Measurements from ENCODE around the gene TPM2. TPM values are rescaled to one million over a fixed set of nuclear protein-coding genes. Genes with fewer than 3 reads are reported as not detected.
A peak's percentile ranks its signal among the peaks of the same experiment; 100 is the strongest.

The TPM2 gene
- total RNA-seq (2014; rRNA removed; shearing (Covaris generic)): 7.0 and 12.1 TPM in 2 replicates

DNA sequence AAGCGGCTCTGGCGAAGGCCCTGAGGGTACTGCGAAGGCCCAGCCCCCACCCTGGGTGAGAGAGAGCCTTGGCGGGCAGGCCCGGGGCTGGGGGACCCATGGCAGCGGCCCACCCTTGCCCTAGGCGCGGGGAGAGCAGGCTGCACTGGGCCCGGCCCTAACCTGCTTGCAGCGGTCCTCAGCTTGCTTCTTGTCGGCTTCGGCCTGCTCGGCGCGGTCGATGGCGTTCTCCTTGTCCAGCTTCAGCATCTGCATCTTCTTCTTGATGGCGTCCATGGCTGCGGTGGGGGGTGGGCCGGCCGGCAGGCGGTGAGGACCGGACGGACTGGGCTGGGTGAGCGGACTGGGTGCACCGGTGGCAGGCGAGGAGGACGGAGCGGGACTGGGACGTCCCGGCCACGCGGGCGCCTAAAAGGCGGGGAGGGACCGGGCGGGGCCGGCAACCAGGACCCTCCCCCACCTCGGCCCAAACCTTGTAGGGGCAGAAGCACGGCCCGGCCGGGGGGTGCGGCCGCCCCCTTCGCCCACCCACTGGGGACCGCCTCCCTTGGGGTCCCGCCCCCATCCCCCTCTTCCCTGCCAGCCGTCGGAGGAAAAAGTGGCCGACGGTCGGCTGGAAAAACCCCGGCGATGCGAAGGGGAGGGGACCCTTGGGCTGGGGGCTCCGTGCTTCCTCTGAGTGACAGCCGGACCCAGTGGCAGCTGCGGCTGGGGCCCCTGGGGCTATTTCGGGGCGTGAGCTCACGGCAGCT, at the start of gene TPM2:
TPM2 (minus strand) TSS at position 384 of the 752 bp plus-strand sequence; CDS start at position 276, 108 bp downstream.
- no peak for DNase-seq (ENCODE audit: low read depth)

DNA sequence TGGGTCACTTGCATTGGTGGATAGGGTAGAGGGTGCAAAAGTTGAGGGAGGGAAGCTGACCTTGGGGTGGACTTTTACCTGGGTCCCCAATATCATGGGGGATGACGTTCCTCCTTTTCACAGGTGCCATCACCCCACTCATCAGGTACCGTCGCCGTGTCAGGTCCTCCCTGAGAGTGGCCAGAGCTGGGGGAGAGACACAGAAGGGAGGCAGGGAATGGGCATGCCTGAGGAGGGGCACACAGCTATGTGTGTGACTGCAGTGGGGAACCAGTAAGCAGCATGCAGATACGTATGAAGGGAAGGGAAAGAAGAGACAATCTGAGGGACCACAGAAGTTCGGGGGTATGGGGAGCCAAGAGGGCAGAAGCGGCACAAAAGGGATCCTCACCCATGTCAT, 49.2 kb upstream of the TPM2 start:
- no peak for DNase-seq (ENCODE audit: low read depth)

DNA sequence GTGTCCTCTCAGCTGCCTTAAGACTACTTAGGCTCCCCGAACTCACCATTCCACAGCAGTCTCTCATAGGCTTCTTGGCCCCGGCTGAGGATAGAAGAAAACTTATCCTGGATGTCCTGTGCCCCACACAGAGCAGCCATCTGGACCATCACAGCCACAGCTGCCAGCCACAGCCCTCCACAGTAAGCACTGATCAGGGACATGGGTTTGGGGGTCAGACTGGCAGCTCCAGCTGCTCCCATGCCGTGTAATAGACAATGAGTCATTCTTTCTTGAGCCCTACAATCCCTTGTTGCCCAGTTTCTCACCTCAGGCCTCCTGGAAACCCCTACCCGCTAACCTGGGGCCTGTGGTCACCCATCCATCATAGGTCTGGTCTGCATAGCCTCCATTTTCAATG, 48.5 kb upstream of the TPM2 start:
- no peak for DNase-seq (ENCODE audit: low read depth)

DNA sequence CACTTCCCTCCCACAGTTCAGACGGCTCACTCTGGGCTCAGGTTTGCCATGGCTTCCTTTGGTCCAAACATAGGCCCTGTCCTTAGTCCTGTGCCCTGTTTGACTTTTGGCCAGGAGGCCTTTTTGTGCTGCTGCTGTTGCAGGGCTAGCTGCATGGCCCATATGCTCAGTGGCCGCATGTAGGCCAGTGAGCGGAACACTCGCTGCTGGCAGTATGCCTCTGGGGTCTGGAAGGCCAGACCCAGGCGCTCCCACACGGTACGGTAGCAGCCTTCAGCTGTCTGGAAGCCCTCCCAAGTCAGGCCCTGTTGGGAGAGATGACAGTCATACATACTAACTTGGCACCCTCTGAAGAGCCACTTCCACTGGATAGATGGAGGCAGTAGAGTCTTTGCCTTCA, 47.4 kb upstream of the TPM2 start:
- no peak for DNase-seq (ENCODE audit: low read depth)

DNA sequence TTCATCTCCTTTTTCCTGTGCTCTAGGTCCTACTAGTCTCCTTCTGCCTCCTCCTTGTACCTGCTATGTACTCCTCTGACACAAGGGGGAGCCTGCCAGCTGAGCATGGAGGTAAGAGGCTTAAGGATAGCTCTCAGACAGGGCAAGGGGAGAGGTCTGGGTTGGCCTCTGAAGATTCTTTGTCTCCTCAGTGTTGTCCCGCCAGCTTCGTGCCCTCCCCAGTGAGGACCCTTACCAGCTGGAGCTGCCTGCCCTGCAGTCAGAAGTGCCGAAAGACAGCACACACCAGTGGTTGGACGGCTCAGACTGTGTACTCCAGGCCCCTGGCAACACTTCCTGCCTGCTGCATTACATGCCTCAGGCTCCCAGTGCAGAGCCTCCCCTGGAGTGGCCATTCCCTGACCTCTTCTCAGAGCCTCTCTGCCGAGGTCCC, 46.5 kb upstream of the TPM2 start:
- DNase-seq (ENCODE audit: low read depth): peak; percentile 84

DNA sequence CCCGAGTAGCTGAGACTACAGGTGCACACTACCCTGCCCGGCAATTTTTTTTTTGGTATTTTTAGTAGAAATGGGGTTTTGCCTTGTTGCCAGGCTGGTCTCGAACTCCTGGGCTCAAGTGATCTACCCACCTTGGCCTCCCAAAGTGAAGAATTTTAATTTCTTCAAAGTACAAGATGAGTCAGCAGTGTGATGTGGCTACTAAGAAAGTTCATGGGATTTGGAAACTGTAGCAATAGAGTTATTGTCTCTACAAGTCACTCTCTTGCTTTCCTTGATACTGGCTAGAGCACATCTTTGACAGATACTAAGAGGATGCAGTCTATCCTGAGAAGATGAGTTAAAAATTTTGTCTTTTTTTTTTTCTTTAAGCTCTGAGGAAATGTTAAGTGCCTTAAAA, 44.4 kb upstream of the TPM2 start:
- DNase-seq (ENCODE audit: low read depth): no peak

DNA sequence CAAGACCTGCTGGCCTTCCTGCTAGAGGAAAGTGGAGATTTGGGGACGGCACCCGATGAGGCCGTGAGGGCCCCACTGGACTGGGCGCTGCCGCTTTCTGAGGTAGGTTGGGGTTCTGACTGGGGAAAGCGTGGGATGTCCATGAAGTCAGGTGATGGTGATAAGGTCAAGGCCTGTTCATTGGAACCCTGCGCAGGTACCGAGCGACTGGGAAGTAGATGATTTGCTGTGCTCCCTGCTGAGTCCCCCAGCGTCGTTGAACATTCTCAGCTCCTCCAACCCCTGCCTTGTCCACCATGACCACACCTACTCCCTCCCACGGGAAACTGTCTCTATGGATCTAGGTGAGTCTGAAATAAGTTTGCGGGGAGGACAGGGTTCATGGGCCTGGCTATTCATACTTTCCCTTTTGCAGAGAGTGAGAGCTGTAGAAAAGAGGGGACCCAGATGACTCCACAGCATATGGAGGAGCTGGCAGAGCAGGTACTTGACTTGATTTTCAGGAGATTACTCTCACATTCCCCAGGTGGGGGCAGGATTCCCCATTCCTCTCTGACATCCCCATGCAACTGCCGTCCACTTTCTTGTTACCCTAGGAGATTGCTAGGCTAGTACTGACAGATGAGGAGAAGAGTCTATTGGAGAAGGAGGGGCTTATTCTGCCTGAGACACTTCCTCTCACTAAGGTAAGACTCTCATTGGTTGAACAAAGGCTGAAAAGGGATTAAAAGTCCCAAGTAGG, 43.2 kb upstream of the TPM2 start:
- peak; percentile 86 for DNase-seq (ENCODE audit: low read depth)

DNA sequence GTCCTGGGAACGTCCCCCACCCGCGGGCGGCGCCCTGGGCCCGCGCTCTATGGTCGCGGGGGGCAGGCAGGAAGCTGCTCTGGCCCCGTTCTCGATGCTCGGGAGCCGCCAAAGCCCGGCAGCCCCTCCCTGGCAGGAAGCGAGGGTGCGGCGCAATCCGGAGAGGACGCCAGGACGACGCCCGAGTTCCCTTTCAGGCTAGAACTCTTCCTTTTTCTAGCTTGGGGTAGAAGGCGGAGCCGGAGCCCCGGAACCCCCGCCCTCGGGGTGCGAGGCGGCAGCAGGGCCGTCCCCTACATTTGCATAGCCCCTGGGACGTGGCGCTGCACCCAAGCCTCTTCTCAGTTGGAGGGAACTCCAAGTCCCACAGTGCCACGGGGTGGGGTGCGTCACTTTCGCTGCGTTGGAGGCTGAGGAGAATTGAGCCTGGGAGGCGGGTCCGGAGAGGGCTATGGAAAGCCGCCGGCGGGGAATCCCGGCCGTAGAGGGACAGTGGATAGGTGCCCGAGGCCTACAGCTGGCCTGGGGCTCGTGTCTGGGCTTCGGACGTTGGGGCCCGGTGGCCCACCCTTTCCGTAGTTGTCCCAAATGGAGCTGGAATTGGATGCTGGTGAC, 42.6 kb upstream of the TPM2 start, which contains the start of the genes CREB3 and TLN1:
CREB3 (plus strand) TSS at position 482 of the 615 bp plus-strand sequence; CDS start at position 589, 107 bp downstream.
TLN1 (minus strand) TSS at position 11 of the 615 bp plus-strand sequence. CDS start 6,501 bp downstream, outside the sequence.
- DNase-seq (ENCODE audit: low read depth): peak; percentile 99

DNA sequence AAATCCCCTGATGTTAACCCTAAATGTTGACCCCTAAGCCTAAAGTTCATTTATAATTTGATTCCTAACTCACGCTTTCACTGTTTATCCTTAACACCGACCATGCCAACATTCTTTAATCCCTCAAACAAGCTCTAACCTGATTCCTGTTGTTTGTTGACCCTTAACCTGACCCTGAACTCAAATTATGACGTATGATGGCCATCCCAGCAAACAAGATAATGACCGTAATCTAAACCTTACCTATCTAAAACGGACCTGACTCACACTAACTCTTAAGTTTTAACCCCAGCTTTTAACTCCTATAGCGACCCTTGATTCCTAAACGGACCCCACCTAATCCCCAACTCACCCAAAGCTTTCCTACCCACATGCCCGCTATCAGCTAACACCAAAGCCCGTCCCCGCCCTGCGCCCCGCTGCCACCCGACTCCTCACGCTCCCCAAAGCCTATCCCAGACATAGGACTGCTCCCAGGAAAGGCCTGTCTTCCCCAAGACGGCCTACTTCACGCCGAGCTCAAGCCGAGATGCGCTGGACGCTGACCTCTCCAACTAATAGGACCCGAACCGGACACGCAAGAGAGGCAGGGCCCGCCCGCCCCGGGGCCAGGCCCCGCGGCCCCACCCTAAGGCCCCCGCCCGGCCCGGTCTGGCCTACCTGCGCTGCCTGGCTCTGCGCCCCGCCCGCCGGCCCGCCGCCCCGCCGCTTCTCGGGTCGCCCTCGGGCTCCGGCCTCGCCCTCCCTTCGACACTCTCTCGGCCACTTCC, 41.9 kb upstream of the TPM2 start:
- no peak for DNase-seq (ENCODE audit: low read depth)

DNA sequence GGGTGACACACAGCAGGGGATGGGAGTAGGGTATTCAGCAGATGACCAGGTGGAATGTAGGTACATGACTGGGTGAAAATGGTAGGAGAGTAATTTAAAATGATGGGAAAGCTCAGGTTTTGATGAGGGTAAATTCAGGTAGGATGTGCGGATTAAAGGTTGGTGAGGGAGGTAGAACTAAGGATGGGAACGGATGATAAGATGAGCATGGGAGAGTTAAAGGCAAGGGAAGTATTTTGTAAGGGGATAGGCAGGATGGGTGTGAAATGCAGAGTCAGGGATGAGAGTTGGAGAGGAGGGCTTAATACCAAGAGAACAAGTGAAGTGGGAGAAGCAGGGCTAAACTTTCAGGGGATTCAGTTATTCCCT, 40.7 kb upstream of the TPM2 start:
- no peak for DNase-seq (ENCODE audit: low read depth)

DNA sequence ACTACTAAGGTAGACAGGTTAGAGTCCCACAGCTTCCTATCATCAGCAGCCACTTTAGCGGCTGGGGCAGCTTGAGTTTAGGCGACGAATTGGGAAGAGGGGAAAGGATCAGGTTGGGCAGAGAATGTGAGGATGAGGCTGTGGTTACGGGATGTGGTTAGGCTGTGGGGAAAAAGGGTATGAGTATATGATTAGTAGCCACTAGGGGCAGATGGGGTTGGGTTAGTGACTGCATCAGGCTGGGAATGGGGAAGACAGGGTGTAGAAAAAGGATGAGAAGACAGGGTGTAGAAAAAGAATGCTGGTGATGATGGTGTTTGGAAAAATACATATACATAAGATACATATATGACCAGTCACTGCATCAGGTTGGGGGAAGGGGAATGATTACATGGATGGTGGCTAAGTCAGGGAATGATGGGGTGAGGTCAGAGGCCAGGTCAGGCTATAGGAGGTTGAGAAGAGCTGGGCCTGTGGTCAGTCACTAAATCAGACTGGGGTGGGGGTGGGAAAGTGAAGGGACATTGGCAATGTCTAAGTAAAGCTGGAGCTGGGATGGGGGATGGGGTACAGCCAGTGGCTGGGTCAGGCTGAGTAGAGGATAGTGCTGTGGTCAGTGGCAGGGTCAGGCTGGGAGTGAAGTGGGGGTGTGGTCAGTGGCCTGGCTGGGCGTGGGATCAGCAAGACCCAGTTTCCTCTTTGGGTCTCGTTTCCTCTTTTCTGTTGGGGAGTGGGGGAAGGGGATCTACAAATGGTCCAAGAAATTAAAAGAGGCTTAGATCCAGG, 40.2 kb upstream of the TPM2 start:
- DNase-seq (ENCODE audit: low read depth): peak; percentile 95

DNA sequence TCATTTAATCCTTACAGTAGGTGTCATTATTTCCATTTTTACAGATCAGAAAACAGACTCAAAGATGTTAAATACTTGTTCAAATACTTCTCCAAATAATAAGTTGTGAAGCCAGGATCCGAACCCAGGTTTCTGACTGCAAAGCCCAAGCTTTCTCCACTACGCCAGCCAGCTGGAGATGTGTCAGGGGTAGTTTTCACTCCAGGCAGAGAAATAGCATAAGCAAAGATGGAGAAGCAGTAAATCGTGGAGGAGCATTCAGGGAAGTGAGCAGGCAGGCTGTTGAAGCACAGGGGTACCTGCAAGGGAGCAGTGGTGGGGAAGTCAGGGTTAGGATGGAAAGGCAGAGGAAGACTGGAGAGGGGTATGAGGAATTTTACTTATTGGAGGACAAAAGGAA, 39.4 kb upstream of the TPM2 start:
- DNase-seq (ENCODE audit: low read depth): no peak

DNA sequence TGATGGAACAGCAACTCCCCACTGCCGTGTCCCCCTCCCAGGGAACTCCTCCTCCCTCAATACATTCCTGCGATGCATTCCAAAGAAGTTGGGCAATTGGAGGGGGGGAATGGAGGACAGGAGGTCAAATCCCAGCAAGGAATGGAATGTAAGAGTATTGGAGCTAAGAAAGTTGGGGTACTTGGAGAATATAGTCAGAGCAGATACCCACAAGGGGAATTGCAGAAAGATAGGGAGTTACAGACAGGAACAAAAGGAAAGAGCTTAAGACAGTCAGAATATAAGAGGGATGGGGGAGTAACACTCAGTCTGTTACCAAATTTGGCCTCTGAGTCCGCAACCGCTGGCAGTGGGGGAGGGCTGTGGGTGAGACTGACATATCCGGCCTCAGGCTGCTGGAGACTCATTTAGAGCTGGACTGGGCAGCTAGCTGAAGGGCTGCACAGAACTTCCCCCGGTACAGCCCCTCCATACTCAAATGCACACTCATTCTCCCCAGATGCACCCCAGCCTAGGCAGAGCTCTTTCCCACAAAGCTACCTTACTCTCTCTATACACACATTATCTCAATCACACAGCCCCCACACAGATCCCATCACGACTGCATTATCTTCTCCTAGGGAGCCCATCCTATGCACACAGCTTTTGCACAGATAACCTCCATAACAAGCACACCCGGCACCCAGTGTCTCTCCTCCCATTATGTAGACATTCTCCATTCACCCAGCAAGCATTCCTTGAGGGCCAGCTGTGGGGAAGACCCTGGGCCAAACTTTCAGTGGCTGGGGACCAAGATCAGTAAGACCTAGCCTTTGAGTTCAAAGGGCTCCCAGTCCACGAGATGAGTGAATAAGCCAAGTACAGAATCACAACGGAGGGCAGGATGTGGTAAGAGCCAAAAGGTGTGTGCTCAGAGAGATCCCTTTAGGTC, 38.6 kb upstream of the TPM2 start:
- peak; percentile 93 for DNase-seq (ENCODE audit: low read depth)

DNA sequence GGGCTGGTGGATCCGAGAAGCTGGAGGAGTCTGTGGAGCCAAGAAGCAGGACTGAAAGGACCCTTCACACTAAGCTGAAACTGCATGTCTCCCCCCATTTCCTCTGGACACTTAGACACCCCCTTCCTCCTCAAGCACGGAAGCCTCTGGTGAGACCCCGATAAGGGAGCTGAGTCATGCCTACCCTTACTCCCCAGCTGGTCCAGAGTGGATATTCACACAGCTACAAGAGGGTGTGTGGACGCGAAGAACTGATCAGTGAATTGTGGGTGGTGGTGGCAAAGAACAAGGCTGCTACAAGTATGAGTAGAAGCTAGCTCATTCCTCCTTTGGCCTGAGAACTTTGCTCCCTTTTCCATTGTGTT, 37.9 kb upstream of the TPM2 start:
- DNase-seq (ENCODE audit: low read depth): no peak

DNA sequence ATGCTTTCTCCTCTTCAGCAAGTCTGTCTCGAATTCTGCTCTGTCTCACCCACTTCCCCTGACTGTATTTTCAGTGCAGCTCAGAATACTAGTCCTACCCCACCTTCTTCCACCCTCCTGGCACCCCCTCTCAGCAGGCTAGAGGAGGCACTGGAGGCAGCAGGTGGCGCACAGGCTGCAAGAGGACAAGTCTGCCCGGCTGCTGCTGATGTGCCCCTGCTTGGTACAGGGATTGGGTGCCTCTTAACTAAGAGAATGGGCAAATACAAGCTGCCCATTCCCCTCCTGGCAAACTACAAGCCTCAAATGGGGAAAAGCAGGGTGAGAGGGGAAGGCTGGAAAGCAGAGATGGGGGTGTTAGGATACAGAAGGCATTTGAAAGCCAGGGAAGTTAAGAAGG, 37.2 kb upstream of the TPM2 start:
- peak; percentile 51 for DNase-seq (ENCODE audit: low read depth)

DNA sequence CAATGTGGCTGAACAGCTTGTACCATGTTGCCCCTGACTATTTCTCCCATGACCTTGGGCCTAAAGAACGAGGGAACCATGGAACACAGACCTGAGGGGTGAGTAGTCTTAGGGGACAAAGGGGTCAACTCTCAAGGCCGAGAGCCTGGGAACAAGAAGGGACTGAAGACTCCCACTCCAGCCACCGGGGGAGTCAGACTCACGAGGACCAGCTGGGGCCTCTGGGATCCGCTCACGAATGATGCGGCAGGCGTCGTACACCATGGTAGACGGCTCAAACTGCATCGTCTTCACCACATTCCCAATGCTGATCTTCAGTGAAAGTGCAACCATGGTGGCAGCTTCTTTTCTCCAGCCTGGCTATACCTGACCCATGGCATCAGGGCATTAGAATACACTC, 35.6 kb upstream of the TPM2 start:
- no peak for DNase-seq (ENCODE audit: low read depth)

DNA sequence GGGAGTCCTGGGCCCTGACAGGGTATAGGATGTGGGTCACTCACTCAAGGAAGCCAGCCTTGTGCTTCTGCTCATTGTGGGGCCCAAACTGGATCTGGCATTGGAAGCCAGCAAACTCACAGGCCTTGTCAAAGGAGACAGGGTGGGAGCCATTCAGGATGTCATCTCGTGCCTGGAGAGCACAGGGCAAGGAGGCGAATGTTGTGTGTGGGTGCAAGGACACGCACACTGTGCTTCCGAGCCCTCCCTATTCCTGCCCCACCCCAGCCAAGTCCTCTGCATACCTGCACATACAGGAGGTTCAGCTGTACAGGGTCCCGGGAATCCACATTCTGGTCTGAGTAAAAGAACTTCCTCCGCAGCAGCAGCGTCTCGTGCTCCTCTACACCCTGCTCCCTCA, 34.2 kb upstream of the TPM2 start:
- no peak for DNase-seq (ENCODE audit: low read depth)

DNA sequence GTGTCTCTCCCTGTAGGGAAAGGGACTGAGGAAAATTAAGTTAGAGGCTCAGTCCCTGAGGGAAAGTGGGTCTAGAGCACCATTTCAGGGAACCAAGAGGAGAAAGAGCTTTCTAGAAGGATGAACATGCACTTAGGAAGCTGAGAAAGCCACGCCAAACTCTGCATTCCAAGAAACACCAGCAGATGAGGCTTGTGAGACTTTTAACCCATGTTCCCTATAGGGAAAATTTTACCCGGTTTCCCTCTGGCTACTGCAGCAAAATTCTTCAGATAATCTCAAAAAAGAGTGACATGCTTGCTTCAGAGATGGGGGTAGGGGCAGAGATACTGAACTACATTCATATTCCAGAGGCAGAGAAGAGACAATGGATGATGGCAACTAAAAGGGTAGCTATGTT, 33.7 kb upstream of the TPM2 start:
- DNase-seq (ENCODE audit: low read depth): no peak

DNA sequence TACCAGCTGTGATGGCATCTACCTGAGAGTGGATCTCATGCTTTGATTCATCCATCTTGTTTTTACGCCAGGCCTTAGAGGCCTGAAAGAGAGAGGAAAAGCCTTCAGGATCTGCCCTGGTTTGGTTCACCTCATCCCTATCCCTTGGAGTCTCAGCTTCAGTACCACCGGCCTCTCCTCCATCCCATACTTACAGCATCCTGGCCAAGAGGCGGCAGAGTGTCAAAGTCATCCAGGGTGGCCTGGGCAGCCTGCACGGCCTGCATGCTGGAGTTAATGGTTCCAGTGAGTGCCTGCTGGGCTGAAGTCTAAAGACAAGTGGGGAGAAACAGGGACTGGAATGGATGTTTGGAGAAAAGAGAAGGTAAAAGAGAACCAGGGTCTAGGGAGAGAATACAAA, 29.8 kb upstream of the TPM2 start:
- no peak for DNase-seq (ENCODE audit: low read depth)

All from M059J (cell line).